Uterus (tissue), 4 donors: ENCODE data around the gene ARAP1. TPM values are rescaled to one million over a fixed set of nuclear protein-coding genes. Genes with fewer than 3 reads are reported as not detected.

Experiments used
- DNase-seq, 2 donors: peaks; one replicate each; pipeline ENCODE4 v3.0.0-alpha.2; 2019 to 2020
- H3K27ac ChIP-seq, 2 donors: fragments of 200-600 bp; sonication (generic); 1 replicate in 1 of 2; 2 replicates in 1 of 2; pipeline ENCODE4 v1.5.1; 2016 to 2018
- H3K27me3 ChIP-seq, 2 donors: fragments of 200-600 bp; sonication (generic); one replicate each; pipeline ENCODE4 v1.5.1; 2018 to 2019; ENCODE audit warnings: control low read depth in 1 of 2
- H3K36me3 ChIP-seq, 2 donors: fragments of 200-600 bp; sonication (generic); one replicate each; pipeline ENCODE4 v1.5.1; 2019; ENCODE audit warnings: control low read depth in 1 of 2
- H3K4me1 ChIP-seq, 2 donors: fragments of 200-600 bp; sonication (generic); one replicate each; pipeline ENCODE4 v1.5.1; 2018 to 2019; ENCODE audit warnings: control low read depth in 1 of 2
- H3K4me3 ChIP-seq, 2 donors: fragments of 200-600 bp; sonication (generic); 1 replicate in 1 of 2; 2 replicates in 1 of 2; pipeline ENCODE4 v1.5.1; 2018 to 2019; ENCODE audit warnings: mild to moderate bottlenecking in 1 of 2
- H3K9me3 ChIP-seq, 2 donors: fragments of 200-600 bp; sonication (generic); one replicate each; pipeline ENCODE4 v1.5.1; 2019; ENCODE audit warnings: control low read depth in 1 of 2
- POLR2A ChIP-seq, 2 donors: fragments of 450-650 bp; IDR thresholded peaks; one replicate each; pipeline ENCODE4 v1.6.1; 2016; ENCODE audit warnings: antibody characterized with exemption in 2 of 2, mild to moderate bottlenecking in 1 of 2, moderate library complexity in 1 of 2
- intact Hi-C: fragments of 100-400 bp; cut with DNase I; formaldehyde crosslinking; loops from one replicate; pipeline ENCODE4 v1.15.1; 2023; ENCODE audit warnings: low total_unique reads
- total RNA-seq, 4 donors: library from RNA; depleted of rRNA in 3 of 4; stranded (reverse); fragments of >200 nt in 3 of 4; gene quantifications; one replicate each; pipeline versions ENCODE4 v1.1.0 to v1.2.4, GENCODE V29; 2014 to 2023
- TF ChIP-seq, protein P1 (sequence below), 4 experiments: fragments of 200-600 bp in 2 of 4; fragments of 450-650 bp in 2 of 4; sonication (generic) in 2 of 4; IDR thresholded peaks; one replicate each; pipeline ENCODE4 v1.5.1; 2016 to 2019; ENCODE audit warnings: antibody characterized with exemption in 4 of 4, mild to moderate bottlenecking in 2 of 4, moderate library complexity in 1 of 4
- donor health status: DM: yes; HTN: yes; CAD: no.

Gene ARAP1
- total RNA-seq, 4 donors from 2014 or later = 21.3 to 222 (median 70.4) TPM

GRCh38 chr11:72669527-72669926 lies 82.7 kb downstream of the ARAP1 start:
- Histone ChIP-seq H3K36me3 (no peaks in the 10 kb centered on the region), H3K4me1 (no peaks in the 10 kb centered on the region), H3K27ac (no peak overlapping the region), H3K9me3 (no peaks in the 10 kb centered on the region), H3K27me3 (peaks cover 0 to 13% of the 10 kb centered on the region in 2 donors), H3K4me3 (no peak overlapping the region)
- DNase-seq = no peak
- intact Hi-C loops = no loop called here
- TF ChIP-seq, protein P1, sequence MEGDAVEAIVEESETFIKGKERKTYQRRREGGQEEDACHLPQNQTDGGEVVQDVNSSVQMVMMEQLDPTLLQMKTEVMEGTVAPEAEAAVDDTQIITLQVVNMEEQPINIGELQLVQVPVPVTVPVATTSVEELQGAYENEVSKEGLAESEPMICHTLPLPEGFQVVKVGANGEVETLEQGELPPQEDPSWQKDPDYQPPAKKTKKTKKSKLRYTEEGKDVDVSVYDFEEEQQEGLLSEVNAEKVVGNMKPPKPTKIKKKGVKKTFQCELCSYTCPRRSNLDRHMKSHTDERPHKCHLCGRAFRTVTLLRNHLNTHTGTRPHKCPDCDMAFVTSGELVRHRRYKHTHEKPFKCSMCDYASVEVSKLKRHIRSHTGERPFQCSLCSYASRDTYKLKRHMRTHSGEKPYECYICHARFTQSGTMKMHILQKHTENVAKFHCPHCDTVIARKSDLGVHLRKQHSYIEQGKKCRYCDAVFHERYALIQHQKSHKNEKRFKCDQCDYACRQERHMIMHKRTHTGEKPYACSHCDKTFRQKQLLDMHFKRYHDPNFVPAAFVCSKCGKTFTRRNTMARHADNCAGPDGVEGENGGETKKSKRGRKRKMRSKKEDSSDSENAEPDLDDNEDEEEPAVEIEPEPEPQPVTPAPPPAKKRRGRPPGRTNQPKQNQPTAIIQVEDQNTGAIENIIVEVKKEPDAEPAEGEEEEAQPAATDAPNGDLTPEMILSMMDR (IDR thresholded peaks at IDR 0.05) = no peak
- TF ChIP-seq POLR2A (IDR thresholded peaks at IDR 0.05) = no peak

GRCh38 chr11:72668629-72669347 lies 83.4 kb downstream of the ARAP1 start:
- intact Hi-C loops = no loop called here
- H3K9me3 ChIP-seq = no peaks in the 10 kb centered on the region
- DNase-seq = no peak
- no peak overlapping the region for H3K27ac ChIP-seq
- peaks cover 0 to 9% of the 10 kb centered on the region in 2 donors for H3K27me3 ChIP-seq
- H3K4me3 ChIP-seq = no peak overlapping the region
- no peaks in the 10 kb centered on the region for H3K36me3 ChIP-seq
- no peaks in the 10 kb centered on the region for H3K4me1 ChIP-seq
- no peak for TF ChIP-seq POLR2A (IDR thresholded peaks at IDR 0.05)
- TF ChIP-seq, protein P1 (IDR thresholded peaks at IDR 0.05) = no peak

- Histone ChIP-seq H3K4me1 (no peaks in the 10 kb centered on the region), H3K4me3 (no peak overlapping the region), H3K27me3 (no peaks in the 10 kb centered on the region), H3K9me3 (no peaks in the 10 kb centered on the region), H3K27ac (no peak overlapping the region), H3K36me3 (no peaks in the 10 kb centered on the region)
- TF ChIP-seq, protein P1 (IDR thresholded peaks at IDR 0.05) = no peak
- TF ChIP-seq POLR2A (IDR thresholded peaks at IDR 0.05) = no peak
- no peak for DNase-seq
- intact Hi-C loops = no loop called here
These were observed 86.2 kb downstream of the ARAP1 start for GRCh38 chr11:72665911-72666472.

- Histone ChIP-seq H3K27ac (no peak overlapping the region), H3K27me3 (no peaks in the 10 kb centered on the region), H3K36me3 (no peaks in the 10 kb centered on the region), H3K4me3 (no peak overlapping the region), H3K4me1 (no peaks in the 10 kb centered on the region), H3K9me3 (no peaks in the 10 kb centered on the region)
- DNase-seq = no peak
- intact Hi-C loops = no loop called here
- TF ChIP-seq, protein P1 (IDR thresholded peaks at IDR 0.05) = no peak
- TF ChIP-seq POLR2A (IDR thresholded peaks at IDR 0.05) = no peak
These were observed 90.2 kb downstream of the ARAP1 start for GRCh38 chr11:72662036-72662435.

DNA sequence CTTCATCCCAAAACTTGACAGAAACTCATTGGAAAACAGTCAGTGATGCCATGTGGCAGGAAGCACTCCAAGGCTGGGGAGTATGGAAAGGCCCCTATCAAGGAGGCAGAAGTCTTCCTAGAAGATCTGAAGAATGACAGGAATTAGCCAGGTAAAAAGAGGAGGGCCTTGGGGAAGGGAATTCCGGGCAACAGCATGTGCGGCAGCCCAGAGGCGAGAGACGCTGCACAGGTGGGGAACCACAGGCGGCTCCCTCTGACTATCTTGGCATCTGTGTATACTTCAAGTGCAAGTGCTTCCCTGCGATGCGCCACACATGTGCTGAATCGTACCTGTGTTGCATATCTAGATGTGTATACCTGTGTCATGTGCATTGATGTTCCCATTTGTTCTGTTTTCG lies 90.7 kb downstream of the ARAP1 start:
- no peak for DNase-seq
- intact Hi-C loops = no loop called here
- H3K9me3 ChIP-seq = no peaks in the 10 kb centered on the region
- TF ChIP-seq POLR2A (IDR thresholded peaks at IDR 0.05) = no peak
- TF ChIP-seq, protein P1 (IDR thresholded peaks at IDR 0.05) = no peak
- H3K4me3 ChIP-seq = no peak overlapping the region
- no peaks in the 10 kb centered on the region for H3K27me3 ChIP-seq
- H3K27ac ChIP-seq = no peak overlapping the region
- H3K36me3 ChIP-seq = no peaks in the 10 kb centered on the region
- no peaks in the 10 kb centered on the region for H3K4me1 ChIP-seq
